Peyer's patch (tissue), 4 donors: ENCODE measurements around the gene YAP1. TPM values are rescaled to one million over a fixed set of nuclear protein-coding genes. Genes with fewer than 3 reads are reported as not detected.
A peak's percentile ranks its signal among the peaks of the same experiment; 100 is the strongest.

ENCODE experiments used
- DNase-seq, 3 donors: peaks; one replicate each; pipeline ENCODE4 v3.0.0-alpha.2; 2017 to 2019
- H3K27ac ChIP-seq, 4 donors: fragments of 200-600 bp; sonication (generic); one replicate each; pipeline ENCODE4 v1.5.1; 2016 to 2019
- H3K27me3 ChIP-seq, 2 donors: fragments of 200-600 bp; sonication (generic); one replicate each; pipeline ENCODE4 v1.5.1; 2019
- H3K36me3 ChIP-seq, 3 donors: fragments of 200-600 bp; sonication (generic); one replicate each; pipeline ENCODE4 v1.5.1; 2016 to 2019
- H3K4me1 ChIP-seq, 4 donors: fragments of 200-600 bp; sonication (generic); one replicate each; pipeline ENCODE4 v1.5.1; 2016 to 2019
- H3K4me3 ChIP-seq, 4 donors: fragments of 200-600 bp; sonication (generic); 1 replicate in 3 of 4; 2 replicates in 1 of 4; pipeline ENCODE4 v1.5.1; 2016 to 2019; ENCODE audit warnings: mild to moderate bottlenecking in 1 of 4
- H3K9me3 ChIP-seq, 4 donors: fragments of 200-600 bp; sonication (generic); one replicate each; pipeline ENCODE4 v1.5.1; 2016 to 2019; ENCODE audit warnings: mild to moderate bottlenecking in 1 of 4
- CTCF ChIP-seq, 6 experiments: fragments of 450-650 bp in 4 of 6; fragments of 200-600 bp in 2 of 6; sonication (generic) in 1 of 6; IDR thresholded peaks; one replicate each; pipeline ENCODE4 v1.5.1; 2017 to 2019; ENCODE audit warnings: antibody characterized with exemption in 6 of 6, mild to moderate bottlenecking in 3 of 6, moderate library complexity in 1 of 6
- POLR2A ChIP-seq, 2 donors: fragments of 450-650 bp; IDR thresholded peaks; one replicate each; pipeline ENCODE4 v1.5.1; 2017; ENCODE audit warnings: antibody characterized with exemption in 2 of 2, mild to moderate bottlenecking in 2 of 2, moderate library complexity in 2 of 2
- total RNA-seq, 4 donors: library from RNA; depleted of rRNA; stranded (reverse); fragments of >200 nt; gene quantifications; one replicate each; pipeline ENCODE4 v1.1.0, GENCODE V29; 2016

YAP1 gene
- total RNA-seq, 4 donors from 2014 or later, result 99.8 to 163 (median 133) TPM

GRCh38 chr11:102134597-102134996 is 24.4 kb downstream of the YAP1 start:
- TF ChIP-seq POLR2A (IDR thresholded peaks at IDR 0.05), result no peak
- TF ChIP-seq CTCF (IDR thresholded peaks at IDR 0.05), result no peak
- Histone ChIP-seq H3K27me3 (no peaks in the 10 kb centered on the region), H3K36me3 (no peaks in the 10 kb centered on the region), H3K9me3 (no peaks in the 10 kb centered on the region), H3K4me3 (no peak overlapping the region), H3K27ac (no peak overlapping the region), H3K4me1 (peaks cover 0 to 11% (median 0%) of the 10 kb centered on the region in 4 donors)
- no peak for DNase-seq

- peaks cover 0 to 11% (median 0%) of the 10 kb centered on the region in 4 donors for H3K4me1 ChIP-seq
- H3K9me3 ChIP-seq, result no peaks in the 10 kb centered on the region
- H3K27me3 ChIP-seq, result no peaks in the 10 kb centered on the region
- no peaks in the 10 kb centered on the region for H3K36me3 ChIP-seq
- H3K27ac ChIP-seq, result no peak overlapping the region
- TF ChIP-seq CTCF (IDR thresholded peaks at IDR 0.05) (no peak), POLR2A (IDR thresholded peaks at IDR 0.05) (no peak)
- DNase-seq, result no peak
- no peak overlapping the region for H3K4me3 ChIP-seq
Observed at GRCh38 chr11:102135256-102135655, 25.0 kb downstream of the YAP1 start.

- Histone ChIP-seq H3K4me1 (peaks cover 0 to 11% (median 0%) of the 10 kb centered on the region in 4 donors), H3K36me3 (no peaks in the 10 kb centered on the region), H3K27me3 (no peaks in the 10 kb centered on the region), H3K27ac (peak overlapping the region in 1 of 4 donors; percentile 63), H3K4me3 (no peak overlapping the region), H3K9me3 (no peaks in the 10 kb centered on the region)
- no peak for DNase-seq
- TF ChIP-seq POLR2A (IDR thresholded peaks at IDR 0.05), result no peak
- no peak for TF ChIP-seq CTCF (IDR thresholded peaks at IDR 0.05)
Observed at GRCh38 chr11:102138223-102138622, 28.0 kb downstream of the YAP1 start.

GRCh38 chr11:102138670-102139069 is 28.4 kb downstream of the YAP1 start:
- Histone ChIP-seq H3K4me1 (peaks cover 0 to 11% (median 0%) of the 10 kb centered on the region in 4 donors), H3K27ac (peak overlapping the region in 1 of 4 donors; percentile 63), H3K27me3 (no peaks in the 10 kb centered on the region), H3K4me3 (no peak overlapping the region), H3K36me3 (no peaks in the 10 kb centered on the region), H3K9me3 (no peaks in the 10 kb centered on the region)
- TF ChIP-seq POLR2A (IDR thresholded peaks at IDR 0.05), result no peak
- TF ChIP-seq CTCF (IDR thresholded peaks at IDR 0.05), result peak in 1 of 6 experiments; percentile 2
- no peak for DNase-seq

GRCh38 chr11:102139081-102139498 is 28.8 kb downstream of the YAP1 start:
- no peaks in the 10 kb centered on the region for H3K36me3 ChIP-seq
- no peak overlapping the region for H3K4me3 ChIP-seq
- no peak for DNase-seq
- H3K27me3 ChIP-seq, result no peaks in the 10 kb centered on the region
- H3K4me1 ChIP-seq, result peaks cover 0 to 15% (median 0%) of the 10 kb centered on the region in 4 donors
- no peaks in the 10 kb centered on the region for H3K9me3 ChIP-seq
- TF ChIP-seq POLR2A (IDR thresholded peaks at IDR 0.05) (no peak), CTCF (IDR thresholded peaks at IDR 0.05) (no peak)
- peak overlapping the region in 2 of 4 donors; percentile 6 to 63 for H3K27ac ChIP-seq

- H3K4me1 ChIP-seq, result peaks cover 0 to 37% (median 0%) of the 10 kb centered on the region in 4 donors
- H3K27ac ChIP-seq, result no peak overlapping the region
Observed at GRCh38 chr11:102142333-102142732, 32.1 kb downstream of the YAP1 start.

More at GRCh38 chr11:102142333-102142732, 32.1 kb downstream of the YAP1 start:
- H3K4me3 ChIP-seq, result no peak overlapping the region
- no peaks in the 10 kb centered on the region for H3K27me3 ChIP-seq
- no peak for DNase-seq
- H3K36me3 ChIP-seq, result no peaks in the 10 kb centered on the region
- TF ChIP-seq CTCF (IDR thresholded peaks at IDR 0.05) (no peak), POLR2A (IDR thresholded peaks at IDR 0.05) (no peak)
- no peaks in the 10 kb centered on the region for H3K9me3 ChIP-seq
